ENCODE results near the gene ANXA1.

DNA sequence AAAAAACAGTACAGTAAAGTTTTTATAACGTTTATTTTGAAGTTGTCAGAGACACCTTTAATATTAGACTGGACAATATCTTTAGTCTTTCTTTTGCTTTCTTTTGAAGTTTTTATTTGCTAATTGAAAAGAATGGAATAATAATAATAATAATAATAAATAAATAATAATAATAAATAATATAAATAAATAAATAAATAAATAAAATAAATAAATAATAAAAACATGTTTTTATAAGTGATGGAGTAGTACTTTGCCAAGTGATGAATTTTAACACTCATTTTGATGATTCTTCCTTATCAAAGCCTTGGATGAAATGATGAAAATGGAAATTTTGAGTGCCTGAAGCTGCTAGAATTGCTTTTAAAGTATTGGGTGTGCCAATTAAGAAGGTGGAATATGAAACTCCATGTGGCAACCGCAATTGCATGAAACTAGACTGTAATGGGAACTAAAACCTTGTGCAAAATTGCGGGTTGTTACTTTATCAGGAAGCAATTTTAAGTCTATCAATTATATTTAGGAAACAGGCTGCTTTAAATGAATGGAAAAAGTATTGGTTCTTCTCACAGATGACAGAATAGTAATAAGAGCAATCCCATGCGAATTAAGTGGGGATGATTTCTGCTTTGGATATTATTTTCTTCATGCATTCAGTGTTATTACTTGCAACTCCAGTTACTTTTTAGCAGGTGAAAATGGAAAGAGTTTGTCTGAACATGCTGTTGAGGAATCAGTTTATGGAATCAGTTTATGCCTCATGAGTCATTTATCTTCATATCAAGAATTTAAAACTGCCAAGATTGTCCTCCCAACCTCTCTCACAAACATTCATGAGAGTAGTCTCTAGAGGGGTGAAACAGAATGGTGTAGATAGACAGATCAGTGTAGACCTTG is 4.6 kb downstream of the ANXA1 start:
- TF ChIP-seq RELA (IDR thresholded peaks at IDR 0.05; ENCODE audit: borderline replicate concordance, partially characterized antibody) (no peak), POLR2AphosphoS5 (IDR thresholded peaks at IDR 0.05; ENCODE audit: low read length) (no peak), BHLHE40 (IDR thresholded peaks at IDR 0.05; ENCODE audit: borderline replicate concordance in 1 of 2, low read depth in 2 of 2, low read length in 1 of 2) (no peak), TARDBP (IDR thresholded peaks at IDR 0.05; ENCODE audit: borderline replicate concordance) (no peak), RAD21 (IDR thresholded peaks at IDR 0.05; ENCODE audit: insufficient read depth, low read depth, low read length) (no peak)
- TF ChIP-seq, protein P1, sequence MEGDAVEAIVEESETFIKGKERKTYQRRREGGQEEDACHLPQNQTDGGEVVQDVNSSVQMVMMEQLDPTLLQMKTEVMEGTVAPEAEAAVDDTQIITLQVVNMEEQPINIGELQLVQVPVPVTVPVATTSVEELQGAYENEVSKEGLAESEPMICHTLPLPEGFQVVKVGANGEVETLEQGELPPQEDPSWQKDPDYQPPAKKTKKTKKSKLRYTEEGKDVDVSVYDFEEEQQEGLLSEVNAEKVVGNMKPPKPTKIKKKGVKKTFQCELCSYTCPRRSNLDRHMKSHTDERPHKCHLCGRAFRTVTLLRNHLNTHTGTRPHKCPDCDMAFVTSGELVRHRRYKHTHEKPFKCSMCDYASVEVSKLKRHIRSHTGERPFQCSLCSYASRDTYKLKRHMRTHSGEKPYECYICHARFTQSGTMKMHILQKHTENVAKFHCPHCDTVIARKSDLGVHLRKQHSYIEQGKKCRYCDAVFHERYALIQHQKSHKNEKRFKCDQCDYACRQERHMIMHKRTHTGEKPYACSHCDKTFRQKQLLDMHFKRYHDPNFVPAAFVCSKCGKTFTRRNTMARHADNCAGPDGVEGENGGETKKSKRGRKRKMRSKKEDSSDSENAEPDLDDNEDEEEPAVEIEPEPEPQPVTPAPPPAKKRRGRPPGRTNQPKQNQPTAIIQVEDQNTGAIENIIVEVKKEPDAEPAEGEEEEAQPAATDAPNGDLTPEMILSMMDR (IDR thresholded peaks at IDR 0.05 in 2 of 3, conservative IDR thresholded peaks at IDR 0.05 in 1 of 3; ENCODE audit: control insufficient read depth in 2 of 3, extremely low read depth in 1 of 3, insufficient read depth in 1 of 3, low read depth in 3 of 3, low read length in 3 of 3), result no peak
- TF ChIP-seq, protein P2, sequence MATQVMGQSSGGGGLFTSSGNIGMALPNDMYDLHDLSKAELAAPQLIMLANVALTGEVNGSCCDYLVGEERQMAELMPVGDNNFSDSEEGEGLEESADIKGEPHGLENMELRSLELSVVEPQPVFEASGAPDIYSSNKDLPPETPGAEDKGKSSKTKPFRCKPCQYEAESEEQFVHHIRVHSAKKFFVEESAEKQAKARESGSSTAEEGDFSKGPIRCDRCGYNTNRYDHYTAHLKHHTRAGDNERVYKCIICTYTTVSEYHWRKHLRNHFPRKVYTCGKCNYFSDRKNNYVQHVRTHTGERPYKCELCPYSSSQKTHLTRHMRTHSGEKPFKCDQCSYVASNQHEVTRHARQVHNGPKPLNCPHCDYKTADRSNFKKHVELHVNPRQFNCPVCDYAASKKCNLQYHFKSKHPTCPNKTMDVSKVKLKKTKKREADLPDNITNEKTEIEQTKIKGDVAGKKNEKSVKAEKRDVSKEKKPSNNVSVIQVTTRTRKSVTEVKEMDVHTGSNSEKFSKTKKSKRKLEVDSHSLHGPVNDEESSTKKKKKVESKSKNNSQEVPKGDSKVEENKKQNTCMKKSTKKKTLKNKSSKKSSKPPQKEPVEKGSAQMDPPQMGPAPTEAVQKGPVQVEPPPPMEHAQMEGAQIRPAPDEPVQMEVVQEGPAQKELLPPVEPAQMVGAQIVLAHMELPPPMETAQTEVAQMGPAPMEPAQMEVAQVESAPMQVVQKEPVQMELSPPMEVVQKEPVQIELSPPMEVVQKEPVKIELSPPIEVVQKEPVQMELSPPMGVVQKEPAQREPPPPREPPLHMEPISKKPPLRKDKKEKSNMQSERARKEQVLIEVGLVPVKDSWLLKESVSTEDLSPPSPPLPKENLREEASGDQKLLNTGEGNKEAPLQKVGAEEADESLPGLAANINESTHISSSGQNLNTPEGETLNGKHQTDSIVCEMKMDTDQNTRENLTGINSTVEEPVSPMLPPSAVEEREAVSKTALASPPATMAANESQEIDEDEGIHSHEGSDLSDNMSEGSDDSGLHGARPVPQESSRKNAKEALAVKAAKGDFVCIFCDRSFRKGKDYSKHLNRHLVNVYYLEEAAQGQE (IDR thresholded peaks at IDR 0.05; ENCODE audit: low read depth, low read length), result no peak
- TF ChIP-seq, protein P3, sequence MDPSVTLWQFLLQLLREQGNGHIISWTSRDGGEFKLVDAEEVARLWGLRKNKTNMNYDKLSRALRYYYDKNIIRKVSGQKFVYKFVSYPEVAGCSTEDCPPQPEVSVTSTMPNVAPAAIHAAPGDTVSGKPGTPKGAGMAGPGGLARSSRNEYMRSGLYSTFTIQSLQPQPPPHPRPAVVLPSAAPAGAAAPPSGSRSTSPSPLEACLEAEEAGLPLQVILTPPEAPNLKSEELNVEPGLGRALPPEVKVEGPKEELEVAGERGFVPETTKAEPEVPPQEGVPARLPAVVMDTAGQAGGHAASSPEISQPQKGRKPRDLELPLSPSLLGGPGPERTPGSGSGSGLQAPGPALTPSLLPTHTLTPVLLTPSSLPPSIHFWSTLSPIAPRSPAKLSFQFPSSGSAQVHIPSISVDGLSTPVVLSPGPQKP (IDR thresholded peaks at IDR 0.05; ENCODE audit: low read depth, low read length), result no peak

Data from GM12878 (cell line).